T-cell (primary cell): Measurements from ENCODE around the gene TPI1. TPM values are rescaled to one million over a fixed set of nuclear protein-coding genes. Genes with fewer than 3 reads are reported as not detected.
"Not testable (repeated sequence)": the region's sequence is repeated elsewhere in the genome, so short reads cannot be mapped to it uniquely, and the experiment has no call there.

ENCODE experiments used
- ATAC-seq, 4 experiments: fragments of 200-7000 bp in 3 of 4; fragments of 150-1000 bp in 1 of 4; cut with Tn5 transposase; replicated peaks in 1 of 4; 1 replicate in 3 of 4; 2 replicates in 1 of 4; pipeline ENCODE4 v1.10.0; 2021; ENCODE audit warnings: moderate library complexity in 3 of 4, mild to moderate bottlenecking in 2 of 4, moderate number of reproducible peaks in 1 of 4
- CTCF ChIA-PET, 2 donors: fragments of 300-600 bp; sonication (Branson Sonifier 250); formaldehyde crosslinking; loops; one replicate each; lab custom pipeline; 2022; ENCODE audit warnings: antibody characterized with exemption in 2 of 2; lab: Charles Lee
- POLR2A ChIA-PET, 2 donors: fragments of 300-600 bp; sonication (Branson Sonifier 250); formaldehyde crosslinking; loops; one replicate each; lab custom pipeline; 2022; ENCODE audit warnings: antibody characterized with exemption in 2 of 2; lab: Charles Lee
- DNase-seq, 35 experiments: peaks; one replicate each; pipeline versions ENCODE4 v3.0.0 to v3.0.0-alpha.2; 2013 to 2023
- H3K27ac ChIP-seq: one replicate; pipeline ENCODE4 v1.5.1; 2013; ENCODE audit warnings: low read length
- H3K27me3 ChIP-seq, 2 experiments: replicated peaks in 1 of 2; 1 replicate in 1 of 2; 2 replicates in 1 of 2; pipeline versions ENCODE4 v1.6.1 to v1.7.0; 2013; ENCODE audit warnings: low read length in 1 of 2, mixed read lengths in 1 of 2; ENCODE audit not compliant: control insufficient read depth in 2 of 2, insufficient read depth in 2 of 2; ENCODE audit errors: extremely low read depth in 1 of 2
- H3K36me3 ChIP-seq, 2 donors: 1 replicate in 1 of 2; 2 replicates in 1 of 2; pipeline versions ENCODE4 v1.6.1 to v1.7.0; 2013; ENCODE audit warnings: low read length in 1 of 2; ENCODE audit not compliant: control insufficient read depth in 2 of 2, insufficient read depth in 1 of 2; ENCODE audit errors: extremely low read depth in 1 of 2
- H3K4me1 ChIP-seq, 2 experiments: 1 replicate in 1 of 2; 2 replicates in 1 of 2; pipeline versions ENCODE4 v1.6.1 to v1.7.0; 2013; ENCODE audit warnings: low read length in 2 of 2, mixed read lengths in 1 of 2; ENCODE audit not compliant: insufficient read depth in 2 of 2, control insufficient read depth in 1 of 2; ENCODE audit errors: extremely low read depth in 1 of 2
- H3K4me3 ChIP-seq, 2 donors: 1 replicate in 1 of 2; 2 replicates in 1 of 2; pipeline versions ENCODE4 v1.5.1 to v1.7.0; 2013; ENCODE audit warnings: mild to moderate bottlenecking in 2 of 2, low read length in 1 of 2, moderate library complexity in 1 of 2; ENCODE audit not compliant: control insufficient read depth in 1 of 2; ENCODE audit errors: extremely low read depth in 1 of 2
- H3K9me3 ChIP-seq: 2 replicates; pipeline ENCODE4 v1.7.0; 2013
- H3K27ac Mint-ChIP-seq, 2 donors: one replicate each; pipeline ENCODE4 v1.8.0; 2020 to 2021; ENCODE audit warnings: mild to moderate bottlenecking in 2 of 2, mixed read lengths in 2 of 2
- H3K27me3 Mint-ChIP-seq, 2 donors: one replicate each; pipeline ENCODE4 v1.8.0; 2021 to 2022; ENCODE audit warnings: mixed read lengths in 2 of 2
- H3K36me3 Mint-ChIP-seq: one replicate; pipeline ENCODE4 v1.8.0; 2021; ENCODE audit warnings: mixed read lengths
- H3K4me1 Mint-ChIP-seq, 3 donors: one replicate each; pipeline ENCODE4 v1.8.0; 2020 to 2022; ENCODE audit warnings: mixed read lengths in 3 of 3, mild to moderate bottlenecking in 1 of 3
- H3K4me3 Mint-ChIP-seq, 3 donors: one replicate each; pipeline ENCODE4 v1.8.0; 2020 to 2022; ENCODE audit warnings: mild to moderate bottlenecking in 3 of 3, mixed read lengths in 3 of 3, moderate library complexity in 3 of 3
- H3K9me3 Mint-ChIP-seq, 3 donors: one replicate each; pipeline ENCODE4 v1.8.0; 2020 to 2022; ENCODE audit warnings: mixed read lengths in 3 of 3
- WGBS: methylation state at CpG from one replicate; pipeline ENCODE4 v1.1.5; 2013; ENCODE audit warnings: missing lambda C conversion rate; ENCODE audit not compliant: insufficient coverage; 5-methylcytosine and 5-hydroxymethylcytosine counted together
- total RNA-seq, 35 experiments: library from RNA in 6 of 35; stranded (reverse) in 6 of 35; fragments of 120-200 nt in 1 of 35; gene quantifications; one replicate each; pipeline versions ENCODE4 v1.2.1 to v1.2.4 and lab custom pipeline; 2013 to 2026

Gene TPI1
- total RNA-seq, 5 donors from 2014 or later (not counting 1 experiment from before 2014, with no cell fraction given), result 132 to 208 (median 189) TPM

DNA sequence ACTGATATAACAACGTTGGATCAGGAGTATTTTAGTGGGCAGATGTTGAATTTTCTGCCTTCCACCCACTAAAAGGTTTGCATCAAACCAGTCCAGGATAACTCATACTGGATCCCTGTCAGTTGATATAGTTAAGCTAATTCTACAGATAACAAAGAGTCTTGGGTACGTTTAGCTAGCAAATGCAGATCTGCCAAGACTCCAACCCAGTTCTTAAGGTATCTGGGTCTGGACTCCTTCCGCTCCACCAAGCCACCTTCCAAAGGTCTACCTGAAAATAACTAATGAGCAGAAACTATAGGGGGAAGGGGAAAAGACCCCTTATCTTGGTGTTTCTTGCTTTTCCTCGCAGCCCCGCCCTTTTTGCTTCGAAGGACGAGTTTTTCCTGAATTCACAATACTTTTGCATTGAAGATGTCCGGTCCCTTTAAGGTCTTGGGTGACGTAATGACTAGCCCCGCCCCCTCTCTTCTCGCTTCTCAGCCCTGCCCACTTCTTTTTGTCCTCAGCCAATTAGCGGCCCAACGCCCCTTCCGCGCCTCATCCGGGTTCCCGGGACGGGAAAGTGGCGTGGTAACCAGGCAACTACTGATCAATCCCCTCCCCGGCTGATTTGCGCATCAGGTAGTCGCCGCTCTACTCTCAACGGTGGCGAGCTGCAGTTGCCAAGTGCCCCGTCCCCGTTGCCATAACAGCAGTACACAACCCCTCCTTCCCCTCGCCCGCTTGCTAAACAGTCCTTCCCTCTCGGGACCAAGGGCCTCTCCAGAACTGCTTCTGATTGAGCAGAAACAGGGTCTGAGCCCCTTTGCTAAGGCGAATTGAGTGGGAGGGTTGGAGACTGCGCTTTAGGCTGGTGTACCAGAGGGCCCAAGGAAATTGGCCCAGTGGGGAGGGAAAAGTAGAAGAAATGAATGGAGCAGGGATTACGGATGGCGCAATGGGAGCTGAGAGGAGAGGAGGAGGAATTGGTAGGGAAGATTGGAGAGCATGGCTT, 37.2 kb downstream of the TPI1 start, which contains the start of gene LRRC23:
Gene LRRC23 (plus strand): TSS at position 543 of the 997 bp plus-strand sequence. CDS start 812 bp downstream, outside the sequence.
- peak within 1 kb of the TSS; percentile 93 for H3K27ac ChIP-seq
- Mint-ChIP-seq H3K36me3 (no peaks in the 10 kb centered on the region), H3K4me1 (peaks cover 4 to 5% (median 4%) of the 10 kb centered on the region in 3 donors), H3K9me3 (no peaks in the 10 kb centered on the region), H3K27me3 (no peaks in the 10 kb centered on the region), H3K27ac (no peak within 1 kb of the TSS), H3K4me3 (no peak within 1 kb of the TSS)
- ChIA-PET CTCF (interaction anchor here (0.5 to 1.9 kb wide), 9 partner anchors 13 to 240 kb away, joined by 3 to 11 read pairs (median 4); partner anchors contain the start of gene SPSB2 (in 1 of the 2)), POLR2A (interaction anchor here (0.5 to 1.5 kb wide), 7 partner anchors 9 to 52 kb away, joined by 3 to 12 read pairs (median 4); partner anchors contain the start of genes C12orf57 (in 1 of the 2), RNU7-1 (in 1 of the 2) and USP5 (in 1 of the 2))
- WGBS, result 5% methylated on average over 27 of the region's 34 CpGs
- ATAC-seq, result peak; percentile 97 to 98 (median 98)
- H3K36me3 ChIP-seq, result no peaks in the 10 kb centered on the region
- peak; percentile 87 to 99 (median 96) for DNase-seq
- no peaks in the 10 kb centered on the region for H3K27me3 ChIP-seq
- H3K9me3 ChIP-seq, result no peaks in the 10 kb centered on the region
- peaks cover 8 to 15% of the 10 kb centered on the region in 2 experiments for H3K4me1 ChIP-seq
- peak within 1 kb of the TSS; percentile 68 to 83 for H3K4me3 ChIP-seq

DNA sequence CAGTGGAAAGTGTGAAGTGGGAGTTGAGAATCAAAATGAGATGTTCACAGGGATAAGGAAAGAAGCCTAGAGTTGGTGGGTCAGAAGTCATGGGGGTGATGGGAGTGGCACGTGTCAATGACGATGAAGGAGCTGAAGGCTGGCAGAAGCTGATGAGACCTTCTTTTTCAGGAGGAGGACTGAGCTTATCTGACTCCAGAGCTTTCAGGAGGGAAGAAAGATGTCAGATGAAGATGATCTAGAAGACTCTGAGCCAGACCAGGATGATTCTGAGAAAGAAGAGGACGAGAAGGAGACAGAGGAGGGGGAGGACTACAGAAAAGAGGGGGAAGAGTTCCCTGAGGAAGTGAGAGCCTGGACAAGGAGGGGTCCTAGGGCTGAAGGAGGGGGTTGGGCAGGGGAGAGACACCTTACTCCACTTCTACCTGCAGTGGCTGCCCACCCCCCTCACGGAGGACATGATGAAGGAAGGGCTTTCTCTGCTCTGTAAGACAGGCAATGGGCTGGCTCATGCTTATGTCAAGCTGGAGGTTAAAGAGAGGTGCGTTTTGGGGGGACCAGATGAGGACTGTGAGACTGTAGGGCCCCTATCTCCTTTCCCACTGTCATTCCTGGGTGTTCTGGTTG, 38.2 kb downstream of the TPI1 start:
- POLR2A ChIA-PET, result interaction anchor here (0.6 to 1.7 kb wide), 7 partner anchors 8 to 53 kb away, joined by 3 to 12 read pairs (median 4); partner anchors contain the start of genes C12orf57 (in 1 of the 2), RNU7-1 (in 1 of the 2), SPSB2 (in 1 of the 2) and USP5 (in 1 of the 2)
- H3K4me3 ChIP-seq, result peak overlapping the region; percentile 68 to 83
- H3K27ac ChIP-seq, result peak overlapping the region; percentile 93
- no peak overlapping the region for H3K4me3 Mint-ChIP-seq
- peaks cover 8 to 15% of the 10 kb centered on the region in 2 experiments for H3K4me1 ChIP-seq
- no peaks in the 10 kb centered on the region for H3K36me3 Mint-ChIP-seq
- no peaks in the 10 kb centered on the region for H3K9me3 ChIP-seq
- 100% methylated on average over 2 of the region's 5 CpGs for WGBS
- H3K9me3 Mint-ChIP-seq, result no peaks in the 10 kb centered on the region
- H3K27me3 Mint-ChIP-seq, result no peaks in the 10 kb centered on the region
- peaks cover 0 to 2% (median 0%) of the 10 kb centered on the region in 3 donors for H3K4me1 Mint-ChIP-seq
- DNase-seq (no peak), ATAC-seq (no peak)
- H3K27ac Mint-ChIP-seq, result no peak overlapping the region
- H3K36me3 ChIP-seq, result no peaks in the 10 kb centered on the region
- CTCF ChIA-PET, result interaction anchor here (0.6 to 1.9 kb wide), 8 partner anchors 11 to 241 kb away, joined by 3 to 11 read pairs (median 4); partner anchors contain the start of gene SPSB2 (in 1 of the 2)
- no peaks in the 10 kb centered on the region for H3K27me3 ChIP-seq

DNA sequence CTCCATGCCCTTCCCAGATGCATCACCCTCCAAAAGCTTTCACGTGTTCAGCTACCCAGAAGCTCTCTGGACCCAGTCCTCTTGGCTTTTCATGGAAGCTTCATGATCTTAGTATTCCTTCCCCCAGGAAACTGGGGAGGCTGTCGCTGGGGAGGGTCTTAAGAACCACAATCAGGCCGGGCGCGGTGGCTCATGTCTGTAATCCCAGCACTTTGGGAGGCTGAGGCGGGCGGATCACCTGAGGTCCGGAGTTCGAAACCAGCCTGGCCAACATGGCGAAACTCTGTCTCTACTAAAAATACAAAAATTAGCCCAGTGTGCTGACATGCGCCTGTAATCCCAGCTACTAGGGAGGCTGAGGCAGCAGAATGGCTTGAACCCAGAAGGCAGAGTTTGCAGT, 40.8 kb downstream of the TPI1 start:
- POLR2A ChIA-PET, result interaction anchor here (0.6 to 1.5 kb wide), 2 partner anchors 30 to 222 kb away, joined by 3 to 8 read pairs; no protein-coding TSS in a partner anchor
- H3K4me1 Mint-ChIP-seq, H3K4me3 ChIP-seq: not testable (repeated sequence)

DNA sequence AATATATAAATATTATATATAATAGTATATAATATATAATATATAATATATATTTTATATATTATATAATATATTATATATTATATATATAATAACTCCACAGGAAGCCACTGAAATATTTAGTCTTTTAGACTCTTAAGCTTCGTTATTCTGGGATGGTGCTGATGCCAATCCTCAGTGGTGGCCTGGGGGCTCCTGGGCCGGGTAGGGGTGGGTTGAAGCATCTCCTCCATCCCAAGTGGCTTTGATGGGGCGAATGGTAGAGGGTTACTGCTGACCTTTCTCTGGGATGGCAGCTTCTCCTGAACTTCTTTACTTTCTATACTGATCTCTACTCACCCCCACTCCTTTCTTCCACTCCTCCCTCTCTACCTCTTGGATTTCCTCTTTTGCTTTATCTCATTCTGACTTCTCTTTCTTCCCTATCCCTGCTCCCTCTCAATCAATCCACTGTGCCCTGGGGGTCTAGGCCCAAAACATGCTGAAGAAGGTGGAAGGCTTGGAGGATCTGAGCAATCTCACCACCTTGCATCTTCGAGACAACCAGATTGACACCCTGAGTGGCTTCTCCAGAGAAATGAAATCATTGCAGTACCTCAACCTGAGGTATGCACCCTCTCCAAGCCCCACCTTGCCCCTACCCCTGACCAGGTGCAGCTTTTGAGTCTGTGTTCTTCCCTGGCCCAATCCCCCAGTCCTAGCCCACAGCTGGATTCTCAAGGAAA, 42.3 kb downstream of the TPI1 start:
- no peaks in the 10 kb centered on the region for H3K27me3 Mint-ChIP-seq

More for the DNA sequence above, 40.8 kb downstream of the TPI1 start:
- DNase-seq, ATAC-seq, H3K27ac ChIP-seq, H3K27ac Mint-ChIP-seq, H3K27me3 Mint-ChIP-seq, H3K9me3 ChIP-seq, H3K36me3 Mint-ChIP-seq, H3K4me3 Mint-ChIP-seq, CTCF ChIA-PET, H3K27me3 ChIP-seq, H3K36me3 ChIP-seq, H3K9me3 Mint-ChIP-seq: not testable (repeated sequence)
- H3K4me1 ChIP-seq, result peaks cover 8 to 20% of the 10 kb centered on the region in 2 experiments
- 89% methylated on average over 4 of the region's 11 CpGs for WGBS

DNA sequence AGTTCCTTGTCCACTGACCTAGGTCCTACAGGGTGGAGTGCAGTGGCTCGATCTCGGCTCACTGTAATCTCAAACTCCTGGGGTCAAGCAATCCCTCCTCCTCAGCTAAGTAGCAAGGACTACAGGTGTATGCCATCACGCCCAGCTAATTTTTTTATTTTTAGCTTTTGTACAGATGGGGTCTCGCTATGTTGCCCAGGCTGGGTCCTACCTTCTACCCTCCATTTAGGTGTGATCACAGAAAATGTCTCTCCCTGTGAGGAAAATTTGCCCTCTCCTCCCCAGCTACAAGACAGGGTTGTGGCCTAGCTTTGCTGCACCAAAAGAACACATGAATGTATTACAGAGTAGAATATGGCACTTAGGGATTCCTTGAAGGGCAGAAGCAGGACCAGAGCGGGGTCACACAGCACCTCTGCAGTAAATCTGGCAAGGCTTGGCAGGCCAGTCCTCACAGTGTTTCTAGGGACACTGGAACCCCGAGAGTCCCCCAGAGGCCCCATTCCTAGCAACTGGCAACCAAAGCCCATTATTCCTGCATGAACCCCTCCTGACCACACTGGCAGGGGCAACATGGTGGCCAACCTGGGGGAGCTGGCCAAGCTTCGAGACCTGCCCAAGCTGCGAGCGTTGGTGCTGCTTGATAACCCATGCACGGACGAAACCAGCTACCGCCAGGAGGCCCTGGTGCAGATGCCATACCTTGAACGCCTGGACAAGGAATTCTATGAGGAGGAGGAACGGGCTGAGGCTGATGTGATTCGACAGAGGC, 45.0 kb downstream of the TPI1 start:
- peak overlapping the region in 1 of 3 donors; percentile 98 for H3K4me3 Mint-ChIP-seq
- H3K4me3 ChIP-seq, result no peak overlapping the region
- peaks cover 30 to 40% (median 30%) of the 10 kb centered on the region in 3 donors for H3K4me1 Mint-ChIP-seq
- CTCF ChIA-PET, result no interaction called here
- H3K9me3 Mint-ChIP-seq, result no peaks in the 10 kb centered on the region
- H3K27ac ChIP-seq, result no peak overlapping the region
- ATAC-seq, result no peak
- POLR2A ChIA-PET, result interaction anchor here (0.6 to 0.9 kb wide), 3 partner anchors 8 to 1017 kb away, joined by 4 read pairs; partner anchors contain the start of gene LRRC23 (in 1 of the 2)
- H3K27me3 Mint-ChIP-seq, result no peaks in the 10 kb centered on the region
- WGBS, result 94% methylated on average over 13 of the region's 15 CpGs
- DNase-seq, result no peak
- H3K9me3 ChIP-seq, result no peaks in the 10 kb centered on the region
- H3K4me1 ChIP-seq, result peaks cover 4 to 28% of the 10 kb centered on the region in 2 experiments
- H3K36me3 ChIP-seq, result peaks cover 0 to 10% of the 10 kb centered on the region in 2 donors
- peaks cover 7% of the 10 kb centered on the region for H3K36me3 Mint-ChIP-seq
- H3K27ac Mint-ChIP-seq, result peak overlapping the region; percentile 88 to 90
- no peaks in the 10 kb centered on the region for H3K27me3 ChIP-seq

More for the DNA sequence above, 42.3 kb downstream of the TPI1 start:
- H3K27ac Mint-ChIP-seq, result no peak overlapping the region
- no peaks in the 10 kb centered on the region for H3K36me3 Mint-ChIP-seq
- H3K36me3 ChIP-seq, result no peaks in the 10 kb centered on the region
- H3K27me3 ChIP-seq, result no peaks in the 10 kb centered on the region
- ChIA-PET CTCF (no interaction called here), POLR2A (interaction anchor here (0.5 to 0.7 kb wide), 2 partner anchors 17 to 1135 kb away, joined by 3 to 5 read pairs; no protein-coding TSS in a partner anchor)
- no peak overlapping the region for H3K4me3 ChIP-seq
- DNase-seq (no peak), ATAC-seq (no peak)
- no peaks in the 10 kb centered on the region for H3K9me3 Mint-ChIP-seq
- H3K27ac ChIP-seq, result no peak overlapping the region
- H3K4me1 Mint-ChIP-seq, result peaks cover 13 to 16% (median 16%) of the 10 kb centered on the region in 3 donors
- H3K9me3 ChIP-seq, result no peaks in the 10 kb centered on the region
- no peak overlapping the region for H3K4me3 Mint-ChIP-seq
- peaks cover 2 to 23% of the 10 kb centered on the region in 2 experiments for H3K4me1 ChIP-seq
- WGBS, result 80% methylated on average over 1 of the region's 4 CpGs
